IMR-90 (cell line): Measurements from ENCODE around the gene UBAP2L. TPM values are rescaled to one million over a fixed set of nuclear protein-coding genes. Genes with fewer than 3 reads are reported as not detected.

ENCODE experiments used
- ATAC-seq: fragments of 200-7000 bp; cut with Tn5 transposase; 2 replicates; pipeline ENCODE4 v1.9.1; 2020; ENCODE audit warnings: low read depth, mild to moderate bottlenecking, moderate library complexity
- BruUV-seq: library from RNA; stranded (reverse); fragments of 400-500 nt; replicated peaks from 2 replicates; lab custom pipeline; 2021; lab: Mats Ljungman, UMichigan
- CTCF ChIA-PET: fragments of 300-600 bp; formaldehyde crosslinking; extraction: SDS; loops from one replicate; lab custom pipeline; 2021; ENCODE audit warnings: antibody characterized with exemption; lab: Yijun Ruan, JAX
- POLR2A ChIA-PET: fragments of 300-600 bp; sonication (Branson Sonifier 250); formaldehyde crosslinking; loops from one replicate; lab custom pipeline; 2022; ENCODE audit warnings: antibody characterized with exemption; ENCODE audit not compliant: unreplicated experiment; lab: Charles Lee
- DNase-seq: peaks from one replicate; pipeline ENCODE4 v3.0.0; 2013
- H2AFZ ChIP-seq: replicated peaks from 2 replicates; pipeline ENCODE3; 2013; ENCODE audit warnings: low read length, mild to moderate bottlenecking; ENCODE audit not compliant: poor library complexity
- H2AK5ac ChIP-seq: 2 replicates; pipeline ENCODE4 v1.6.1; 2013; ENCODE audit warnings: low read depth, low read length, inconsistent platforms
- H2AK9ac ChIP-seq: replicated peaks from 2 replicates; pipeline ENCODE3; 2013; ENCODE audit warnings: mild to moderate bottlenecking, low read depth, low read length, moderate library complexity; ENCODE audit not compliant: poor library complexity
- H2BK120ac ChIP-seq: 2 replicates; pipeline ENCODE4 v1.6.1; 2013; ENCODE audit warnings: low read depth, low read length, inconsistent platforms
- H2BK15ac ChIP-seq: 3 replicates; pipeline ENCODE4 v1.6.1; 2013; ENCODE audit warnings: low read depth, low read length, inconsistent platforms
- H2BK20ac ChIP-seq: 2 replicates; pipeline ENCODE4 v1.6.1; 2013; ENCODE audit warnings: low read depth, mild to moderate bottlenecking, inconsistent platforms, low read length, moderate library complexity
- H2BK5ac ChIP-seq: 2 replicates; pipeline ENCODE4 v1.6.1; 2013; ENCODE audit warnings: mild to moderate bottlenecking, low read depth, low read length, inconsistent platforms; ENCODE audit not compliant: poor library complexity, severe bottlenecking
- H3K14ac ChIP-seq: replicated peaks from 2 replicates; pipeline ENCODE4 v1.6.1; 2013; ENCODE audit warnings: low read depth, low read length, inconsistent platforms
- H3K18ac ChIP-seq: 2 replicates; pipeline ENCODE4 v1.6.1; 2013; ENCODE audit warnings: low read depth, low read length, control low read depth
- H3K23ac ChIP-seq: 2 replicates; pipeline ENCODE4 v1.6.1; 2013; ENCODE audit warnings: low read depth, low read length, inconsistent platforms
- H3K27ac ChIP-seq: 2 replicates; pipeline ENCODE4 v1.5.1; 2013; ENCODE audit warnings: mild to moderate bottlenecking, control low read depth, low read length; ENCODE audit not compliant: insufficient read depth
- H3K27me3 ChIP-seq: 2 replicates; pipeline ENCODE4 v1.6.1; 2013; ENCODE audit warnings: low read length; ENCODE audit not compliant: control insufficient read depth, insufficient read depth
- H3K36me3 ChIP-seq: 2 replicates; pipeline ENCODE4 v1.6.1; 2013; ENCODE audit warnings: low read length, mixed read lengths; ENCODE audit not compliant: control insufficient read depth, insufficient read depth
- H3K4ac ChIP-seq: 2 replicates; pipeline ENCODE4 v1.6.1; 2013; ENCODE audit warnings: low read depth, low read length, inconsistent platforms
- H3K4me1 ChIP-seq: 2 replicates; pipeline ENCODE4 v1.6.1; 2013; ENCODE audit warnings: low read length, mixed read lengths; ENCODE audit not compliant: control insufficient read depth, insufficient read depth
- H3K4me2 ChIP-seq: 2 replicates; pipeline ENCODE4 v1.6.1; 2013; ENCODE audit warnings: low read depth, mild to moderate bottlenecking, control low read depth, low read length, moderate library complexity
- H3K4me3 ChIP-seq: 2 replicates; pipeline ENCODE4 v1.5.1; 2013; ENCODE audit warnings: low read depth, mild to moderate bottlenecking, control low read depth, low read length, moderate library complexity; ENCODE audit not compliant: insufficient read depth
- H3K56ac ChIP-seq: 2 replicates; pipeline ENCODE4 v1.6.1; 2013; ENCODE audit warnings: low read length, inconsistent platforms; ENCODE audit not compliant: insufficient read depth; ENCODE audit errors: extremely low read depth
- H3K79me1 ChIP-seq, 2 experiments: 2 replicates each; pipeline ENCODE4 v1.6.1; 2013; ENCODE audit warnings: low read length in 2 of 2, inconsistent platforms in 1 of 2, low read depth in 1 of 2
- H3K9ac ChIP-seq: 2 replicates; pipeline ENCODE4 v1.6.1; 2013; ENCODE audit warnings: low read depth, low read length, control low read depth
- H3K9me1 ChIP-seq: 2 replicates; pipeline ENCODE4 v1.6.1; 2013; ENCODE audit warnings: low read length, inconsistent platforms; ENCODE audit not compliant: insufficient read depth
- H3K9me3 ChIP-seq: 2 replicates; pipeline ENCODE4 v1.6.1; 2013; ENCODE audit warnings: low read length; ENCODE audit not compliant: control insufficient read depth, insufficient read depth
- H4K20me1 ChIP-seq: 2 replicates; pipeline ENCODE4 v1.6.1; 2013; ENCODE audit warnings: low read length, inconsistent platforms; ENCODE audit not compliant: insufficient read depth
- H4K5ac ChIP-seq: 2 replicates; pipeline ENCODE4 v1.6.1; 2013; ENCODE audit warnings: mild to moderate bottlenecking, low read depth, low read length, control low read depth
- H4K8ac ChIP-seq, 2 experiments: 2 replicates each; pipeline ENCODE4 v1.6.1; 2013; ENCODE audit warnings: low read depth in 2 of 2, low read length in 2 of 2, control low read depth in 1 of 2, inconsistent platforms in 1 of 2
- H4K91ac ChIP-seq: 2 replicates; pipeline ENCODE4 v1.6.1; 2013; ENCODE audit warnings: low read depth, low read length, inconsistent platforms; ENCODE audit not compliant: insufficient read depth
- BHLHE40 ChIP-seq: fragments of 150-350 bp; IDR thresholded peaks from 2 replicates; pipeline ENCODE4 v1.6.1; 2016; ENCODE audit warnings: mild to moderate bottlenecking, low read depth, low read length
- CTCF ChIP-seq: conservative IDR thresholded peaks from 2 replicates; pipeline ENCODE4 v1.5.1; 2012; ENCODE audit warnings: mild to moderate bottlenecking, low read depth, low read length, improper control_type of control experiment
- MAFK ChIP-seq: IDR thresholded peaks from 2 replicates; pipeline ENCODE4 v1.6.1; 2012; ENCODE audit warnings: low read depth, low read length, improper control_type of control experiment
- MXI1 ChIP-seq: IDR thresholded peaks from 2 replicates; pipeline ENCODE4 v1.6.1; 2012; ENCODE audit warnings: low read depth, mild to moderate bottlenecking, low read length, moderate library complexity, borderline replicate concordance
- NFE2L2 ChIP-seq: fragments of 150-350 bp; IDR thresholded peaks from 2 replicates; pipeline ENCODE4 v1.6.1; 2016; ENCODE audit warnings: low read depth, mild to moderate bottlenecking, low read length
- POLR2A ChIP-seq: IDR thresholded peaks from 2 replicates; pipeline ENCODE4 v1.6.1; 2012; ENCODE audit warnings: mild to moderate bottlenecking, low read depth, low read length
- RFX5 ChIP-seq: IDR thresholded peaks from 2 replicates; pipeline ENCODE4 v1.8.0; 2012; ENCODE audit warnings: low read depth, mild to moderate bottlenecking, low read length, moderate library complexity
- SMC3 ChIP-seq: fragments of 150-350 bp; IDR thresholded peaks from 2 replicates; pipeline ENCODE4 v1.6.1; 2016; ENCODE audit warnings: low read depth, mild to moderate bottlenecking, antibody characterized with exemption, low read length, moderate library complexity
- USF2 ChIP-seq: fragments of 150-350 bp; IDR thresholded peaks from 2 replicates; pipeline ENCODE4 v1.6.1; 2017; ENCODE audit warnings: mild to moderate bottlenecking, antibody characterized with exemption, low read length, low read depth
- WGBS, 2 experiments: methylation state at CpG; one replicate each; pipeline versions ENCODE4 v1.1.5 to v1.1.7; 2013; ENCODE audit warnings: missing lambda C conversion rate in 2 of 2; ENCODE audit not compliant: insufficient read length in 1 of 2; ENCODE audit errors: extremely low coverage in 2 of 2; 5-methylcytosine and 5-hydroxymethylcytosine counted together
- dilution Hi-C: fragments of 300-500 bp; cut with HindIII; formaldehyde crosslinking; loops from one replicate; pipeline ENCODE4 v1.14.3; 2018; ENCODE audit warnings: low sequenced_read_pairs; ENCODE audit not compliant: unreplicated experiment
- in situ Hi-C: fragments of 300-500 bp; cut with MboI; formaldehyde crosslinking; loops from 3 replicates; pipeline ENCODE4 v1.14.3; 2019; ENCODE audit warnings: low sequenced_read_pairs, inconsistent platforms, mixed read lengths
- intact Hi-C: fragments of 100-400 bp; cut with micrococcal nuclease; formaldehyde crosslinking; loops from 2 replicates; pipeline ENCODE4 v1.10.0; 2022
- polyA plus RNA-seq, 3 experiments: library from polyadenylated mRNA; depleted of rRNA; stranded (reverse); fragments of >200 nt; gene quantifications; 2 replicates each; pipeline ENCODE4 v1.2.3, GENCODE V29; 2012; ENCODE audit warnings: low replicate concordance in 1 of 3
- total RNA-seq: library from RNA; depleted of rRNA; stranded (reverse); fragments of >200 nt; gene quantifications from 2 replicates; pipeline ENCODE4 v1.2.3, GENCODE V29; 2012

UBAP2L gene
- total and polyA plus RNA-seq, 2 of the 4 experiments (the other 2 are of a cell fraction), result 57.5 to 149 TPM

GRCh38 chr1:154264454-154264853 is 43.7 kb downstream of the UBAP2L start:
- Histone ChIP-seq H4K8ac (no peak overlapping the region), H3K4me2 (no peak overlapping the region), H3K36me3 (peaks cover 76% of the 10 kb centered on the region), H2AK9ac (no peak overlapping the region), H3K9me3 (no peaks in the 10 kb centered on the region), H4K20me1 (peaks cover 13% of the 10 kb centered on the region), H4K91ac (no peak overlapping the region), H2BK5ac (no peak overlapping the region), H2AK5ac (no peak overlapping the region), H3K23ac (no peak overlapping the region), H2BK120ac (no peak overlapping the region), H3K4me3 (no peak overlapping the region), H3K4me1 (no peaks in the 10 kb centered on the region), H4K5ac (no peak overlapping the region), H3K14ac (no peak overlapping the region), H3K27me3 (no peaks in the 10 kb centered on the region), H2AFZ (no peak overlapping the region), H2BK15ac (no peak overlapping the region), H3K18ac (no peak overlapping the region), H3K56ac (no peak overlapping the region), H3K9ac (no peak overlapping the region), H2BK20ac (no peak overlapping the region), H3K79me1 (peaks cover 27 to 39% of the 10 kb centered on the region in 2 experiments), H3K27ac (no peak overlapping the region), H3K9me1 (peaks cover 3% of the 10 kb centered on the region; the same call in 1 of the 2 replicates), H3K4ac (no peak overlapping the region)
- no peak for TF ChIP-seq USF2
- TF ChIP-seq MAFK, result no peak
- TF ChIP-seq RFX5, result no peak
- no peak for TF ChIP-seq SMC3
- no peak for TF ChIP-seq NFE2L2
- no peak for TF ChIP-seq CTCF
- TF ChIP-seq BHLHE40, result no peak
- no peak for TF ChIP-seq POLR2A
- TF ChIP-seq MXI1, result no peak
- ATAC-seq (no peak), DNase-seq (no peak)
- BruUV-seq, result no TSS peak
- in situ Hi-C loops (no loop called here), dilution Hi-C loops (no loop called here), intact Hi-C loops (no loop called here)
- CTCF ChIA-PET, result interaction anchor here (0.6 to 1.7 kb wide), 3 partner anchors 65 to 282 kb away, joined by 3 to 7 read pairs (median 4); no protein-coding TSS in a partner anchor
- no CpG with 5 or more reads among the region's 1 CpG for WGBS, 2 experiments
- POLR2A ChIA-PET, result interaction anchor here (0.5 kb wide), 1 partner anchor 51 kb away, joined by 3 read pairs; no protein-coding TSS in a partner anchor
